ENCODE results near the gene TMEM82.
"Not testable (repeated sequence)": the region's sequence is repeated elsewhere in the genome, so short reads cannot be mapped to it uniquely, and the experiment has no call there.

TMEM82 gene

DNA sequence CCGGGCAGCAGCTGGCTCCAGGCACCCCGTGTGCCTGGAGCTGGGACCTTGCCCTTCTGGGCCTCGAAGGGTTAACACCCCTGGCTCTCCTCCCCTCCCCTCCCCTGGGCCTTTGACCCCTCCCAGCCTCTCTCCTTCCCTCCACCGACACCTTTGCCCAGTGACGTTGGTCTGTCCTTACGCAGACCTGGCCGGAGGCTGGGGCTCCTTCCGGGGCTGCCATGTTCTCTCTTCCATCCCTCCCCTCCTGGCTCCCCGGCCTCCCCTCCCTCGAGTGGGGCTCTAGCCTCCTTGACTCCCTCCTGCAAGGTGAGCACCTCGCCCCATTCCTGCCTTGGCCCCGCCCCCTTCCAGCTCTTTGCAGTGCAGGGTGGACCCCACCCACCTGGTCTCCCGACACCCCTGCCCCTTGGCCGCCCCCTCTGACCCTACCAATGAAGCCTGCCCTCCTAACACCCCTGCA is at the start of gene TMEM82:
Gene TMEM82 (plus strand): TSS at position 161 of the 463 bp plus-strand sequence. CDS start 61 bp downstream, at position 222.
- Histone ChIP-seq H3K36me3 (ENCODE audit: control insufficient read depth, insufficient read depth, low read length) (no peaks in the 10 kb centered on the region), H3K27me3 (ENCODE audit: control insufficient read depth, insufficient read depth, low read length) (no peaks in the 10 kb centered on the region), H3K27ac (ENCODE audit: low read depth, low read length) (peak within 1 kb of the TSS; percentile 13), H3K4me1 (ENCODE audit: control insufficient read depth, insufficient read depth, low read length) (peaks cover 3% of the 10 kb centered on the region; the same call in 1 of the 2 replicates), H3K9me3 (ENCODE audit: control insufficient read depth, insufficient read depth, low read length) (no peaks in the 10 kb centered on the region), H3K4me3 (ENCODE audit: low read depth, low read length) (no peak within 1 kb of the TSS; the same call in 1 of the 2 replicates), H3K9ac (ENCODE audit: low read depth, low read length) (no peak within 1 kb of the TSS)

DNA sequence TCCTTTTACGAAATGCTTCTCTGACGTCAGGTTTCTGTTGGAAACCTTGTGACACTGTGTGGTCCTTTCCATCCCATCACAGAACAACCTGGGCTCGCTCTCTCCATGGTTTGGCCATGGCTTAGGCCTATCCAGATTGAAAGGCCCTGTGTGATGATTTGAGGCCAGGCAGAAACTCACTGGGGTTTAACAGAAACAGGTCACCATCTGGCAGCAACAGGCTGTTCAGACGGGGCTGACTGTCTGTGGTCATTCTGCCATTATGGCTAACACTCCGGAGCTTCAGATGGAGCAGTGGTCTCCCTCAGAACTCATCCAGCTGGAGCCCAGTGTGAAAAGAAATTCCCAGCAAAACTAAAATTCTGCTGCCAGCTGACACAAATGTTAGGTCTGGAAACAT is 48.9 kb upstream of the TMEM82 start:
- Histone ChIP-seq H3K4me1 (ENCODE audit: control insufficient read depth, insufficient read depth, low read length) (no peaks in the 10 kb centered on the region), H3K9me3 (ENCODE audit: control insufficient read depth, insufficient read depth, low read length) (no peaks in the 10 kb centered on the region), H3K9ac (ENCODE audit: low read depth, low read length) (no peak overlapping the region), H3K4me3 (ENCODE audit: low read depth, low read length) (no peak overlapping the region), H3K36me3 (ENCODE audit: control insufficient read depth, insufficient read depth, low read length) (0 out of 2 replicates have a peak, but pooled peaks cover 5% of the 10 kb centered on the region), H3K27me3 (ENCODE audit: control insufficient read depth, insufficient read depth, low read length) (no peaks in the 10 kb centered on the region), H3K27ac (ENCODE audit: low read depth, low read length) (no peak overlapping the region)

DNA sequence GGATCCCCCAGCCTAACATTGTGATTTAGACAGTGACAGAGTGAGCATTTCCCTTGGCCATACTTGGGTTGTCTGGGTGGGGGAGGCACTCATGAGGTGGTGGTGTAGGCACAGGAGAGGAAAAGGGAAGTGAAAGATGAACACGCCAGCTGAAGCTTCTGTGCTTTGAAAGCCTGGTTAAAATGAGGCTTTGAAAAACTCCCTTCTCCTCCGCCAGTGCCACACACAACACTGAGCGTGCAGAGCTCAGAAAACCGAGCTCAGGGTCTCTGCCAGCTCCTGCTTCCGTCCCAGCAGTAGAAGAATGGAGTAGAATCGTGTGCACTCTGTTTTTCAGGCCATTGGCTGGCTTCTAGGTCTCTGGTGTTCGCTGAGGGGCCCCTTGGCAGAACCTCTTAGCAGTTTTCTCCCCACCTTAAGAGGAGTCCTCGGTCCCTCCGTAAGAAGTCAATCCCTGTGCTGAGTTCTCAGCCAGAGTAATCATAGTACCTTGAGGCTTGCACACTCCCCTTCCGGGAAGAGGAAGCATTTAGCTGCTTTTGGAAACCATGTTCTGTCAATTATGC is 45.3 kb upstream of the TMEM82 start:
- H3K36me3 ChIP-seq (ENCODE audit: control insufficient read depth, insufficient read depth, low read length), result 0 out of 2 replicates have a peak, but pooled peaks cover 5% of the 10 kb centered on the region
- no peak overlapping the region for H3K4me3 ChIP-seq (ENCODE audit: low read depth, low read length)
- no peaks in the 10 kb centered on the region for H3K4me1 ChIP-seq (ENCODE audit: control insufficient read depth, insufficient read depth, low read length)
- H3K9me3 ChIP-seq (ENCODE audit: control insufficient read depth, insufficient read depth, low read length), result no peaks in the 10 kb centered on the region
- H3K27me3 ChIP-seq (ENCODE audit: control insufficient read depth, insufficient read depth, low read length), result no peaks in the 10 kb centered on the region
- no peak overlapping the region for H3K9ac ChIP-seq (ENCODE audit: low read depth, low read length)
- no peak overlapping the region for H3K27ac ChIP-seq (ENCODE audit: low read depth, low read length)

DNA sequence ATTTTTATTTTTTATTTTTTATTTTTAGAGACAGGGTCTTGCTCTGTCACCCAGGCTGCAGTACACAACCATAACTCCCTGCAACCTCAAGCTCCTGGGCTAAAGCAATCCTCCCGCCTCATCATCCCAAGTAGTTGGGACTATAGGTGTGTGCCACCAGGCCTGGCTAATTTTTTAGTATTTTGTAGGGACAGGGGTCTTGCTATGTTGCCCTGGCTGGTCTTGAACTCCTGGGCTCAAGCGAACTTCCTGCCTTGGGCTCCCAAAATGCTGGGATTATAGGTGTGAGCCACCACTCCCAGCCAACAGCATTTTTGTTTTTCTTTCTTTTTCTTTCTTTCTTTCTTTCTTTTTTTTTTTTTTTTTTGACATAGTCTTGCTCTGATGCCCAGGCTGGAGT is 44.1 kb upstream of the TMEM82 start:
- Histone ChIP-seq H3K27ac (ENCODE audit: low read depth, low read length) (no peak overlapping the region), H3K9me3 (ENCODE audit: control insufficient read depth, insufficient read depth, low read length) (no peaks in the 10 kb centered on the region), H3K4me1 (ENCODE audit: control insufficient read depth, insufficient read depth, low read length) (no peaks in the 10 kb centered on the region), H3K27me3 (ENCODE audit: control insufficient read depth, insufficient read depth, low read length) (no peaks in the 10 kb centered on the region), H3K4me3 (ENCODE audit: low read depth, low read length) (no peak overlapping the region), H3K36me3 (ENCODE audit: control insufficient read depth, insufficient read depth, low read length) (0 out of 2 replicates have a peak, but pooled peaks cover 5% of the 10 kb centered on the region), H3K9ac (ENCODE audit: low read depth, low read length) (no peak overlapping the region)

DNA sequence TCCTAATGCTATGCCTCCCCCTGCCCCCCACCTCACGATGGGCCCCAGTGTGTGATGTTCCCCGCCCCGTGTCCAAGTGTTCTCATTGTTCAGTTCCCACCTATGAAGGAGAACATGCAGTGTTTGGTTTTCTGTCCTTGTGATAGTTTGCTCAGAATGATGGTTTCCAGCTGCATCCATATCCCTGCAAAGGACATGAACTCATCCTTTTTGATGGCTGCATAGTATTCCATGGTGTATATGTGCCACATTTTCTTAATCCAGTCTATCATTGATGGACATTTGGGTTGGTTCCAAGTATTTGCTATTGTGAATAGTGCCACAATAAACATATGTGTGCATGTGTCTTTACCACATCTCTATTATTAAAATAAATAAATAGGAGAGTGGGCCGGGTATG is 43.0 kb upstream of the TMEM82 start:
- H3K4me1 ChIP-seq (ENCODE audit: control insufficient read depth, insufficient read depth, low read length); H3K9ac ChIP-seq (ENCODE audit: low read depth, low read length); H3K36me3 ChIP-seq (ENCODE audit: control insufficient read depth, insufficient read depth, low read length); H3K27ac ChIP-seq (ENCODE audit: low read depth, low read length); H3K9me3 ChIP-seq (ENCODE audit: control insufficient read depth, insufficient read depth, low read length); H3K27me3 ChIP-seq (ENCODE audit: control insufficient read depth, insufficient read depth, low read length); H3K4me3 ChIP-seq (ENCODE audit: low read depth, low read length): not testable (repeated sequence)

DNA sequence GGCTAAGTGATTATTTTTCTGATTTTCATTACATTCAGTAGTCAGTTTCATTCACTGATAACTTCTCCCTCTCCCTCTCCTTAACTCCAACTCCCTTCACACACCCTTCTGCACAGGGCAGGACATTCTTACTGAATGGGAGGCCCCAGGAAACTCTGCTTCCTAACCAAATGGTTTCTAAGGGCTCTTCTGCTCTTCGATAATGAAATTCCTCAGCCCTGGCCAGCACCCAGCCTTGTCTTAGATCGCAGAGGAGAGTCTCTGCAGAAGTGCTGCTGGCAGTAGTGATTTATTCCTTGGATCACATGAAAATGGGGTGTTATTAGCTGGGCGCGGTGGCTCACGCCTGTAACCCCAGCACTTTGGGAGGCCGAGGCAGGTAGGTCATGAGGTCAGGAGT is 41.8 kb upstream of the TMEM82 start:
- peaks cover 9% of the 10 kb centered on the region; the same call in 1 of the 2 replicates for H3K36me3 ChIP-seq (ENCODE audit: control insufficient read depth, insufficient read depth, low read length)
- no peaks in the 10 kb centered on the region for H3K4me1 ChIP-seq (ENCODE audit: control insufficient read depth, insufficient read depth, low read length)
- H3K27me3 ChIP-seq (ENCODE audit: control insufficient read depth, insufficient read depth, low read length), result no peaks in the 10 kb centered on the region
- no peaks in the 10 kb centered on the region for H3K9me3 ChIP-seq (ENCODE audit: control insufficient read depth, insufficient read depth, low read length)
- no peak overlapping the region for H3K4me3 ChIP-seq (ENCODE audit: low read depth, low read length)
- no peak overlapping the region for H3K27ac ChIP-seq (ENCODE audit: low read depth, low read length)
- no peak overlapping the region for H3K9ac ChIP-seq (ENCODE audit: low read depth, low read length)

DNA sequence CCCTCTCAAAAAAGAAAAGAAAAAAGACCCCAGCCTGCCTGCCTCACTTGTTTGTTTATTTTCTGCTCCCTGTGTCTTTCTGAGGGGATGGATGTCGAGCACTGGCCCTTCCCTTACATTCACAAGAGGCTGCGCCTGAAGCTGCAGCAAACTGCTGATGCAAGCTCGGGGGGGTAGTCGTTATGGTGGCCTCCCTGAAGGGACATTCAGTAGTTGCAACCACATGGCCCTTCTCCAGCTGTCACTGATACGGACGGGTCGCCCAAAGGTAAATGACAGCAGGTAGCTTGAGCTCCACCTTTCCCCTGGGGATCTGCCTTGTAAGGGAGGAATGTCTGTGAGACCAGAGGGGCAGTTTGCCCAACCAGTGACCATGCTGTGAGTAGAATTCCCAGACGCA is 40.5 kb upstream of the TMEM82 start:
- H3K9me3 ChIP-seq (ENCODE audit: control insufficient read depth, insufficient read depth, low read length), result no peaks in the 10 kb centered on the region
- H3K27me3 ChIP-seq (ENCODE audit: control insufficient read depth, insufficient read depth, low read length), result no peaks in the 10 kb centered on the region
- no peak overlapping the region for H3K9ac ChIP-seq (ENCODE audit: low read depth, low read length)
- H3K27ac ChIP-seq (ENCODE audit: low read depth, low read length), result no peak overlapping the region
- no peak overlapping the region for H3K4me3 ChIP-seq (ENCODE audit: low read depth, low read length)
- H3K36me3 ChIP-seq (ENCODE audit: control insufficient read depth, insufficient read depth, low read length), result peaks cover 11% of the 10 kb centered on the region; the same call in 1 of the 2 replicates
- no peaks in the 10 kb centered on the region for H3K4me1 ChIP-seq (ENCODE audit: control insufficient read depth, insufficient read depth, low read length)

DNA sequence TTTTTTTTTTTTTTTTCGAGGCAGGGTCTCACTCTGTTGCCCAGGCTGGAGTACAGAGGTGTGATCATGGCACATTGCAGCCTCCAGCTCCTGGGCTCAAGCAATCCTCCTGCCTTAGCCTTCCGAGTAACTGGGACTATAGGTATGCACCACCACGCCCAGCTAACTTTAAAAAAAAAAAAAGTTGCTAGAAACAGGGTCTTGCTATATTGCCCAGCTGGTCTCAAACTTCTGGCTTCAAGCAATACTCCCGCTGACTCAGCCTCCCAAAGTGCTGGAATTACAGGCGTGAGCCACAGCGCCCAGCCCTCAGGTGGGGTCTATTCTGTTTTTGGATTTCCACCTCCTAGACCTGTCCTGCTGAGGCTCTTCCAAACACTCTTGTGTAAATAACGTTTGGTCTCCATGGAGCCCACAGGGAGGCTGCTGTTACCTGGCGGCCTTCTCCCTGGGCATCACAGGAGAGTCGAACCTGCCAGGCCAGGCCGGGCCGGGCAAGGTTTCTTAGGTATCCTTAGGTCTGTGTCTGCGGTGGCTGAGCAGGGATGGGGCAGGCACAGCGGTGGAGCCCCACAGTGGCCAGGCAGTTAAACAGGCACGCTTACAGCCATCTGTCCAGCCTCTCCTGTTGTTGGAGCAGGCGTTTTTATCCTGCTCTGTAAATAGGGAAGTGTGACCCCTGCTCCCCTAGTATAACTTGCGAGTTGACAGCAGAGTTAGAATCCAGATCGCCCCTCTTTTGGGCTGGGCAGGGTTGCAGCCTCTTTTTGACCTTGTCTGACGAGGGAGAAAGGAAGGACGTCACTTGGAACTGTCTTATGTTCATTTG is 39.4 kb upstream of the TMEM82 start:
- H3K36me3 ChIP-seq (ENCODE audit: control insufficient read depth, insufficient read depth, low read length), result peaks cover 7% of the 10 kb centered on the region; the same call in 1 of the 2 replicates
- H3K4me1 ChIP-seq (ENCODE audit: control insufficient read depth, insufficient read depth, low read length), result no peaks in the 10 kb centered on the region
- H3K9me3 ChIP-seq (ENCODE audit: control insufficient read depth, insufficient read depth, low read length), result no peaks in the 10 kb centered on the region
- no peaks in the 10 kb centered on the region for H3K27me3 ChIP-seq (ENCODE audit: control insufficient read depth, insufficient read depth, low read length)
- H3K9ac ChIP-seq (ENCODE audit: low read depth, low read length), result no peak overlapping the region
- no peak overlapping the region for H3K27ac ChIP-seq (ENCODE audit: low read depth, low read length)
- no peak overlapping the region for H3K4me3 ChIP-seq (ENCODE audit: low read depth, low read length)

DNA sequence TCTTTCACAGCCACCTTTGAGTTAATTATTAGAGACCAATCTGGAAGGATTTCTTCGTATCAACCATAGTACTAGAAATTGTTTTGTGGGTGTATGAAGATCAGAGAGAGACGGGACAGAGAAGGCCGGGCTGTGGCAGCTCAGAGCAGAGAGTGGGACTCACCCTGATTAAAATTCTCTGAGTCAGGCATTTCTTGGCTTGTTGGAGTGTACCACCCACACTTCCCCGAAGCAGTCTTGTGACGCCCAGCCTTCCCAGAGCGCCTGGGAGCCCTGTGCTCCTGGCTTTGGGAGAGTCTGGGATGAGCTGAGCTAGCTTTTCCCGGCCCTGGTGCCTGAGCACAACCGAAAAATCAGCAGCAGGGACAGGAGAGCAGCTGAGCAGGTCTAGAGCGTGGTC is 38.7 kb upstream of the TMEM82 start:
- H3K9ac ChIP-seq (ENCODE audit: low read depth, low read length), result no peak overlapping the region

DNA sequence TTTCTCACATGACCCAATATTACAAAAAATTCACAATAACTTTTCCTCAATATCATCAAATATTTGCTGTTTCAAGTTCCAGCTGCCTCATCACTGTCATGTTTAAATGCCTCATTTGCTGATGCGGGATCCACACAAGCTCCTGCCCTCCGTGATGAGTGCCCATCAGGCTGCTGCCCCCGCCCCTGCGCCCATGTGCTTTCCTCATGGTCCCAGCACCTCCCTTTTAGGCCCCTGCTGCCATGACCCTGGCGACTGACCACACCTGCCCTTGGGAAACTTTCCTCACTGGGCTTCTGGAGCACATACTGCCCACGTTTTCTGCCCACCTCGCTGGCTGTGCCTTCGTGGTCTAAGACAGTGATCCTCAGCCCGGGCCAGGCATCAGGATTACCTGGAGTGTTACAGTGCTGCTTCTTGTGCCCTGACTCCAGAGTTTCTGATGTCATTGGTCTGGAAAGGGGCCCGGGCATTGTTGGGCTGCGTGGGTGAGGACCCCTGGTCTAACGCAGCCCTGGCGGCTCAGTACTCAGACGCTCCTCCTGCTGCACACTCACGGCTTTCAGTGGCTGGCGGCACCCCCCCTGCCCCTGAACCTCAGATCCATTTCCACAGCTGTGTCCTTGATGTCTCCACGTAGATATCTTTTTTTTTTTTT is 37.6 kb upstream of the TMEM82 start:
- Histone ChIP-seq H3K9ac (ENCODE audit: low read depth, low read length) (no peak overlapping the region), H3K4me3 (ENCODE audit: low read depth, low read length) (no peak overlapping the region), H3K27ac (ENCODE audit: low read depth, low read length) (no peak overlapping the region), H3K27me3 (ENCODE audit: control insufficient read depth, insufficient read depth, low read length) (no peaks in the 10 kb centered on the region), H3K36me3 (ENCODE audit: control insufficient read depth, insufficient read depth, low read length) (peaks cover 7% of the 10 kb centered on the region; the same call in 1 of the 2 replicates), H3K4me1 (ENCODE audit: control insufficient read depth, insufficient read depth, low read length) (no peaks in the 10 kb centered on the region), H3K9me3 (ENCODE audit: control insufficient read depth, insufficient read depth, low read length) (no peaks in the 10 kb centered on the region)

More for the DNA sequence above, 38.7 kb upstream of the TMEM82 start:
- Histone ChIP-seq H3K4me1 (ENCODE audit: control insufficient read depth, insufficient read depth, low read length) (no peaks in the 10 kb centered on the region), H3K36me3 (ENCODE audit: control insufficient read depth, insufficient read depth, low read length) (peaks cover 7% of the 10 kb centered on the region; the same call in 1 of the 2 replicates), H3K27me3 (ENCODE audit: control insufficient read depth, insufficient read depth, low read length) (no peaks in the 10 kb centered on the region), H3K4me3 (ENCODE audit: low read depth, low read length) (no peak overlapping the region), H3K9me3 (ENCODE audit: control insufficient read depth, insufficient read depth, low read length) (no peaks in the 10 kb centered on the region), H3K27ac (ENCODE audit: low read depth, low read length) (peak overlapping the region; percentile 59)

DNA sequence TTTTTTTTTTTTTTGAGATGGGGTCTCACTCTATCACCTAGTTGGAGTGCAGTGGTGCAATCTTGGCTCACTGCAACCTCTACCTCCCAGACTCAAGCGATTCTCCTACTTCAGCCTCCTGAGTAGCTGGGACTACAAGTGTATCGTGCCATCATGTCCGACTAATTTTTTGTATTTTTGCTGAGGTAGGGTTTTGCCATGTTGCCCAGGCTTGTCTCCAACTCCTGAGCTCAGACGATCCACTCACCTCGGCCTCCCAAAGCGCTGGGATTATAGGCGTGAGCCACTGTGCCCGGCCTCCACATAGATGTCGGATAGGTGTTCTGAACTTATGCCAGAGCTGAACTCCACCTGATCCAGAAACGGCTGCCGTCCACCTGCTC is 37.1 kb upstream of the TMEM82 start:
- no peak overlapping the region for H3K27ac ChIP-seq (ENCODE audit: low read depth, low read length)
- H3K4me3 ChIP-seq (ENCODE audit: low read depth, low read length), result no peak overlapping the region
- peaks cover 7% of the 10 kb centered on the region; the same call in 1 of the 2 replicates for H3K36me3 ChIP-seq (ENCODE audit: control insufficient read depth, insufficient read depth, low read length)
- no peak overlapping the region for H3K9ac ChIP-seq (ENCODE audit: low read depth, low read length)
- H3K4me1 ChIP-seq (ENCODE audit: control insufficient read depth, insufficient read depth, low read length), result no peaks in the 10 kb centered on the region
- H3K27me3 ChIP-seq (ENCODE audit: control insufficient read depth, insufficient read depth, low read length), result no peaks in the 10 kb centered on the region
- H3K9me3 ChIP-seq (ENCODE audit: control insufficient read depth, insufficient read depth, low read length), result no peaks in the 10 kb centered on the region

Measured in HUES48 (cell line).